Lung (tissue), 12 donors: ENCODE data around the gene GOT1. TPM values are rescaled to one million over a fixed set of nuclear protein-coding genes. Genes with fewer than 3 reads are reported as not detected.

Source experiments
- ATAC-seq: fragments of 200-7000 bp; cut with Tn5 transposase; one replicate; pipeline ENCODE4 v1.9.1; 2020; ENCODE audit warnings: moderate number of reproducible peaks; ENCODE audit not compliant: insufficient read depth, low FRiP score
- DNase-seq, 3 donors: peaks; one replicate each; pipeline ENCODE4 v3.0.0-alpha.2; 2013 to 2017
- H3K27ac ChIP-seq, 2 donors: one replicate each; pipeline ENCODE4 v1.5.1; 2013; ENCODE audit warnings: mild to moderate bottlenecking in 2 of 2, moderate library complexity in 2 of 2, control low read depth in 1 of 2, inconsistent platforms in 1 of 2, low read depth in 1 of 2, low read length in 1 of 2
- H3K27me3 ChIP-seq, 3 donors: one replicate each; pipeline ENCODE4 v1.5.1; 2013; ENCODE audit warnings: low read length in 2 of 3; ENCODE audit not compliant: control insufficient read depth in 3 of 3, insufficient read depth in 3 of 3
- H3K36me3 ChIP-seq, 4 donors: one replicate each; pipeline ENCODE4 v1.5.1; 2013; ENCODE audit warnings: low read length in 4 of 4, mild to moderate bottlenecking in 1 of 4, moderate library complexity in 1 of 4; ENCODE audit not compliant: control insufficient read depth in 4 of 4, insufficient read depth in 4 of 4
- H3K4me1 ChIP-seq, 5 donors: one replicate each; pipeline ENCODE4 v1.5.1; 2013; ENCODE audit warnings: low read length in 5 of 5, mild to moderate bottlenecking in 2 of 5, moderate library complexity in 1 of 5; ENCODE audit not compliant: control insufficient read depth in 5 of 5, insufficient read depth in 5 of 5
- H3K4me3 ChIP-seq: one replicate; pipeline ENCODE4 v1.5.1; 2013; ENCODE audit warnings: mild to moderate bottlenecking, control low read depth, moderate library complexity
- H3K9ac ChIP-seq, 2 donors: one replicate each; pipeline ENCODE4 v1.5.1; 2013; ENCODE audit warnings: low read length in 2 of 2, control low read depth in 1 of 2; ENCODE audit not compliant: insufficient read depth in 1 of 2
- H3K9me3 ChIP-seq, 4 donors: one replicate each; pipeline ENCODE4 v1.5.1; 2013; ENCODE audit warnings: low read length in 3 of 4, mild to moderate bottlenecking in 1 of 4, moderate library complexity in 1 of 4; ENCODE audit not compliant: control insufficient read depth in 4 of 4, insufficient read depth in 3 of 4
- CTCF ChIP-seq: IDR thresholded peaks from 2 replicates; pipeline ENCODE4 v1.5.1; 2012; ENCODE audit warnings: mild to moderate bottlenecking; ENCODE audit errors: control extremely low read depth, extremely low read depth
- WGBS, 2 donors: extraction: QIAGEN DNeasy Blood & Tissue Kit; methylation state at CpG; one replicate each; pipeline ENCODE4 v1.1.7; 2013; 5-methylcytosine and 5-hydroxymethylcytosine counted together
- polyA plus RNA-seq, 2 donors: library from polyadenylated mRNA; stranded (reverse); fragments of 200-250 nt; gene quantifications; one replicate each; pipeline ENCODE4 v1.2.1, GENCODE V29; 2013
- total RNA-seq, 2 donors: library from RNA; depleted of rRNA in 1 of 2; stranded (reverse); fragments of >200 nt in 1 of 2; gene quantifications; one replicate each; pipeline ENCODE4 v1.2.1, GENCODE V29; 2014 to 2021
- donor health status: control.
- donor health status: control.
- donor health status: Bipolar disorder and iron deficiency.
- donor health status: healthy.
- donor health status: DM: yes; HTN: yes; CAD: no.

The GOT1 gene
- total and polyA plus RNA-seq, 4 donors = 14.6 to 35.3 (median 24.0) TPM

DNA sequence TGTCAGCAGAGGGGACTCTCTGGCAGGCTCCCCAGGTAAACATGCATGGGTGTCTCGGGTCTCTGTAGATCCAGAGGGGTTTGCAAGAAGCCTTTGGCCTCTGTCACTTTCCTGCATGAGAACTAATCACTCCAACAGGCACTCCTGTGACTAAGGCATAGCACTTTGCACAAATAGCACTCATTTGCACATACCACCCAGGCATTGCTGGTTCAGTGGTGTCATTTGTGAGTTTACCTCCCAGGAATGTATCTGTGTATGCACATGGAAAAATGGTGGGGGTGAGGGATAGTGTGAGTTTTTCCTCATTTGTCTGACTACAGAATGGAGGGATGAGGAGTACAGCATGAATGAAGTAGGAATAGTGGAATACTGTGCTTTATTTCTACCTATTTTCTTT is 61.8 kb downstream of the GOT1 start:
- DNase-seq = no peak
- no peak for TF ChIP-seq CTCF
- Histone ChIP-seq H3K27me3 (no peaks in the 10 kb centered on the region), H3K9me3 (no peaks in the 10 kb centered on the region), H3K4me1 (no peaks in the 10 kb centered on the region), H3K4me3 (no peak overlapping the region), H3K9ac (no peak overlapping the region), H3K36me3 (no peaks in the 10 kb centered on the region), H3K27ac (no peak overlapping the region)
- WGBS, 2 donors = 60 to 88% methylated on average over 1 of the region's 1 CpG
- no peak for ATAC-seq

- no peaks in the 10 kb centered on the region for H3K27me3 ChIP-seq
- 59 to 73% methylated on average over 2 of the region's 2 CpGs for WGBS, 2 donors
Measured at GRCh38 chr10:99366666-99367065, 63.8 kb downstream of the GOT1 start.

GRCh38 chr10:99365736-99366135 is 64.7 kb downstream of the GOT1 start:
- no peak overlapping the region for H3K9ac ChIP-seq
- H3K4me1 ChIP-seq = no peaks in the 10 kb centered on the region
- H3K4me3 ChIP-seq = no peak overlapping the region
- ATAC-seq = no peak
- H3K27me3 ChIP-seq = no peaks in the 10 kb centered on the region
- TF ChIP-seq CTCF = no peak
- WGBS, 2 donors = 66 to 77% methylated on average over 1 of the region's 1 CpG
- no peaks in the 10 kb centered on the region for H3K9me3 ChIP-seq
- no peaks in the 10 kb centered on the region for H3K36me3 ChIP-seq
- no peak overlapping the region for H3K27ac ChIP-seq
- DNase-seq = no peak

More at GRCh38 chr10:99366666-99367065, 63.8 kb downstream of the GOT1 start:
- no peaks in the 10 kb centered on the region for H3K4me1 ChIP-seq
- H3K27ac ChIP-seq = no peak overlapping the region
- TF ChIP-seq CTCF = no peak
- H3K4me3 ChIP-seq = no peak overlapping the region
- no peaks in the 10 kb centered on the region for H3K9me3 ChIP-seq
- ATAC-seq = no peak
- DNase-seq = no peak
- no peaks in the 10 kb centered on the region for H3K36me3 ChIP-seq
- H3K9ac ChIP-seq = no peak overlapping the region

DNA sequence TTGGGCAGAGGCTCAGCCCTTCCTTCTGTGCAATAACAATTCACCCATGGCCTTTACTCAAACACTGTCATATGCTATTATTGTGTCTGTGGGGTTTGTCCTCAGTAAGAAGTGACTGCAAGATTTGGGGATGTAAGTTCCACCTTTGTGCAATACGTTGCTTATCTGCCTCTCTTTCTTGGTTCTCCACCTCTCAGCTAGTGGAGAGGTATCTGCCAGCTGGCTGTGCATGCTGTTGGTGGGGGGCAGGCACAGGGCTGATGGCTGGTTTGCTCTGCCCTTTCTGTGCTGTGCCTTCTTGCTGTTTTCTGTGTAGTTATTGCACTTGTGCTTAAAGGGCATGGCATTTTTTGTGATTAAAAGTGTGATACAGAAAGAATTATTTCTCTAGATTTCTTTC is 65.1 kb downstream of the GOT1 start:
- Histone ChIP-seq H3K27me3 (no peaks in the 10 kb centered on the region), H3K36me3 (no peaks in the 10 kb centered on the region), H3K4me1 (no peaks in the 10 kb centered on the region), H3K27ac (no peak overlapping the region), H3K9me3 (no peaks in the 10 kb centered on the region), H3K4me3 (no peak overlapping the region), H3K9ac (no peak overlapping the region)
- TF ChIP-seq CTCF = no peak
- WGBS, 2 donors = 35 to 44% methylated on average over 1 of the region's 1 CpG
- DNase-seq (no peak), ATAC-seq (no peak)
